Measurements from ENCODE around the gene PKD2L1. TPM values are rescaled to one million over a fixed set of nuclear protein-coding genes. Genes with fewer than 3 reads are reported as not detected.
"Not testable (repeated sequence)": the region's sequence is repeated elsewhere in the genome, so short reads cannot be mapped to it uniquely, and the experiment has no call there.

The PKD2L1 gene
- total RNA-seq, 1 donor from 2014 or later, result not detected

GRCh38 chr10:100286051-100287033 is 43.7 kb downstream of the PKD2L1 start, which contains the start of gene BLOC1S2:
Gene BLOC1S2, minus strand, starts transcription at chr10:100286680. Its CDS starts 21 bp downstream, at chr10:100286659.
- Mint-ChIP-seq H3K4me3 (ENCODE audit: unreplicated experiment) (peak within 1 kb of the TSS; percentile 100), H3K27ac (ENCODE audit: unreplicated experiment) (peak within 1 kb of the TSS; percentile 100), H3K4me1 (ENCODE audit: low read depth) (peaks cover 28% of the 10 kb centered on the region), H3K36me3 (ENCODE audit: low read depth) (peaks cover 4% of the 10 kb centered on the region), H3K27me3 (ENCODE audit: low read depth) (peaks cover 5% of the 10 kb centered on the region), H3K9me3 (ENCODE audit: low read depth) (no peaks in the 10 kb centered on the region)
- peak; percentile 94 for DNase-seq (ENCODE audit: low spot score)
- TF ChIP-seq CTCF (IDR thresholded peaks at IDR 0.05), result no peak

- not testable (repeated sequence) for H3K27me3 Mint-ChIP-seq (ENCODE audit: low read depth); DNase-seq (ENCODE audit: low spot score); H3K36me3 Mint-ChIP-seq (ENCODE audit: low read depth); H3K9me3 Mint-ChIP-seq (ENCODE audit: low read depth)
- Mint-ChIP-seq H3K27ac (ENCODE audit: unreplicated experiment) (peak overlapping the region; percentile 100), H3K4me3 (ENCODE audit: unreplicated experiment) (peak overlapping the region; percentile 100), H3K4me1 (ENCODE audit: low read depth) (peaks cover 28% of the 10 kb centered on the region)
These were observed 44.7 kb downstream of the PKD2L1 start for GRCh38 chr10:100285326-100285725.

GRCh38 chr10:100282907-100283306 is 47.1 kb downstream of the PKD2L1 start:
- peaks cover 17% of the 10 kb centered on the region for H3K36me3 Mint-ChIP-seq (ENCODE audit: low read depth)
- no peak for DNase-seq (ENCODE audit: low spot score)
- H3K9me3 Mint-ChIP-seq (ENCODE audit: low read depth), result no peaks in the 10 kb centered on the region
- no peak for TF ChIP-seq CTCF (IDR thresholded peaks at IDR 0.05)
- no peaks in the 10 kb centered on the region for H3K27me3 Mint-ChIP-seq (ENCODE audit: low read depth)
- H3K4me3 Mint-ChIP-seq (ENCODE audit: unreplicated experiment), result no peak overlapping the region
- no peak overlapping the region for H3K27ac Mint-ChIP-seq (ENCODE audit: unreplicated experiment)
- H3K4me1 Mint-ChIP-seq (ENCODE audit: low read depth), result peaks cover 28% of the 10 kb centered on the region

GRCh38 chr10:100276971-100277370 is 53.1 kb downstream of the PKD2L1 start:
- H3K4me1 Mint-ChIP-seq (ENCODE audit: low read depth); H3K27me3 Mint-ChIP-seq (ENCODE audit: low read depth); H3K27ac Mint-ChIP-seq (ENCODE audit: unreplicated experiment); H3K9me3 Mint-ChIP-seq (ENCODE audit: low read depth); DNase-seq (ENCODE audit: low spot score); H3K4me3 Mint-ChIP-seq (ENCODE audit: unreplicated experiment): not testable (repeated sequence)
- H3K36me3 Mint-ChIP-seq (ENCODE audit: low read depth), result peaks cover 22% of the 10 kb centered on the region

GRCh38 chr10:100267239-100268104 is 62.6 kb downstream of the PKD2L1 start, which contains the start of gene CWF19L1:
Gene CWF19L1, minus strand, starts transcription at chr10:100267638. Its CDS starts 45 bp downstream, at chr10:100267593.
- peak; percentile 9 for TF ChIP-seq CTCF (IDR thresholded peaks at IDR 0.05)
- Mint-ChIP-seq H3K36me3 (ENCODE audit: low read depth) (peaks cover 8% of the 10 kb centered on the region), H3K27ac (ENCODE audit: unreplicated experiment) (peak within 1 kb of the TSS; percentile 97), H3K4me1 (ENCODE audit: low read depth) (peaks cover 9% of the 10 kb centered on the region), H3K4me3 (ENCODE audit: unreplicated experiment) (peak within 1 kb of the TSS; percentile 99), H3K9me3 (ENCODE audit: low read depth) (peaks cover 3% of the 10 kb centered on the region), H3K27me3 (ENCODE audit: low read depth) (no peaks in the 10 kb centered on the region)
- DNase-seq (ENCODE audit: low spot score), result no peak

Data from chondrocyte (in vitro differentiated cells).